HG02938 (cell line): ENCODE results near the gene PBX1.

Source experiments
- ATAC-seq: cut with Tn5 transposase; IDR thresholded peaks from one replicate; pipeline ENCODE4 v1.9.1; 2021; ENCODE audit warnings: mild to moderate bottlenecking, moderate library complexity; ENCODE audit not compliant: unreplicated experiment

PBX1 gene

GRCh38 chr1:164796916-164797315 lies 237.9 kb downstream of the PBX1 start:
- ATAC-seq, result no peak

GRCh38 chr1:164801246-164801731 lies 242.3 kb downstream of the PBX1 start:
- no peak for ATAC-seq

GRCh38 chr1:164801791-164802502 lies 243.0 kb downstream of the PBX1 start:
- no peak for ATAC-seq

GRCh38 chr1:164802529-164803282 lies 243.7 kb downstream of the PBX1 start:
- ATAC-seq, result no peak

GRCh38 chr1:164803366-164803765 lies 244.4 kb downstream of the PBX1 start:
- ATAC-seq, result peak; percentile 47

- ATAC-seq, result no peak
Measured at GRCh38 chr1:164804366-164804765, 245.4 kb downstream of the PBX1 start.

- no peak for ATAC-seq
Measured at GRCh38 chr1:164805399-164805798, 246.4 kb downstream of the PBX1 start.

GRCh38 chr1:164806531-164806930 lies 247.5 kb downstream of the PBX1 start:
- ATAC-seq, result no peak

GRCh38 chr1:164813776-164814175 lies 254.8 kb downstream of the PBX1 start:
- no peak for ATAC-seq

- no peak for ATAC-seq
Measured at GRCh38 chr1:164821648-164822047, 262.7 kb downstream of the PBX1 start.

GRCh38 chr1:164823486-164824279 lies 264.7 kb downstream of the PBX1 start:
- no peak for ATAC-seq

- no peak for ATAC-seq
Measured at GRCh38 chr1:164824542-164824941, 265.6 kb downstream of the PBX1 start.

GRCh38 chr1:164830628-164831027 lies 271.6 kb downstream of the PBX1 start:
- ATAC-seq, result no peak

- no peak for ATAC-seq
Measured at GRCh38 chr1:164834641-164835040, 275.7 kb downstream of the PBX1 start.

- no peak for ATAC-seq
Measured at GRCh38 chr1:164836614-164837018, 277.6 kb downstream of the PBX1 start.

- ATAC-seq, result no peak
Measured at GRCh38 chr1:164838786-164839185, 279.8 kb downstream of the PBX1 start.

GRCh38 chr1:164840936-164841335 lies 282.0 kb downstream of the PBX1 start:
- no peak for ATAC-seq

GRCh38 chr1:164841702-164842465 lies 282.9 kb downstream of the PBX1 start:
- no peak for ATAC-seq

GRCh38 chr1:164842870-164843269 lies 283.9 kb downstream of the PBX1 start:
- no peak for ATAC-seq

GRCh38 chr1:164843743-164844500 lies 284.9 kb downstream of the PBX1 start:
- ATAC-seq, result no peak
